HepG2 (cell line): ENCODE results near the gene FKBP8. TPM values are rescaled to one million over a fixed set of nuclear protein-coding genes. Genes with fewer than 3 reads are reported as not detected.

ENCODE experiments used
- AFF4 ChIP-seq: sonication (generic); formaldehyde crosslinking; IDR thresholded peaks from 2 replicates; pipeline ENCODE4 v1.4.0; 2020; ENCODE audit warnings: missing genetic modification reagents
- CENPBD1 ChIP-seq: sonication (generic); formaldehyde crosslinking; IDR thresholded peaks from 2 replicates; pipeline ENCODE4 v1.8.0; 2022; ENCODE audit warnings: missing genetic modification reagents, low read depth, mild to moderate bottlenecking, borderline replicate concordance
- FOXA3 ChIP-seq: IDR thresholded peaks from 2 replicates; pipeline ENCODE4 v1.6.1; 2016; ENCODE audit warnings: missing genetic modification reagents, missing compliant biosample characterization
- FOXK1 ChIP-seq: sonication (generic); formaldehyde crosslinking; IDR thresholded peaks from 2 replicates; pipeline ENCODE4 v1.4.0; 2020; ENCODE audit warnings: low read depth, missing genetic modification reagents, borderline replicate concordance
- GABPA ChIP-seq, 2 experiments: IDR thresholded peaks; 2 replicates each; pipeline ENCODE4 v1.6.1; 2011 to 2016; ENCODE audit warnings: low read depth in 2 of 2, low read length in 1 of 2, missing biosample characterization in 1 of 2, missing genetic modification characterization in 1 of 2
- GTF2F1 ChIP-seq: fragments of 150-350 bp; IDR thresholded peaks from 2 replicates; pipeline ENCODE4 v1.6.1; 2014; ENCODE audit warnings: low read length
- HNF4G ChIP-seq, 2 experiments: sonication (generic) in 1 of 2; formaldehyde crosslinking in 1 of 2; IDR thresholded peaks; 2 replicates each; pipeline versions ENCODE4 v1.4.0 to v1.6.1; 2011 to 2020; ENCODE audit warnings: borderline replicate concordance in 2 of 2, low read depth in 2 of 2, mild to moderate bottlenecking in 2 of 2, low read length in 1 of 2, missing genetic modification reagents in 1 of 2, moderate library complexity in 1 of 2
- HOXA9 ChIP-seq: sonication (generic); formaldehyde crosslinking; IDR thresholded peaks from 2 replicates; pipeline ENCODE4 v1.8.1; 2022; ENCODE audit warnings: missing genetic modification reagents, mild to moderate bottlenecking, moderate library complexity, borderline replicate concordance
- IKZF4 ChIP-seq: sonication (generic); formaldehyde crosslinking; IDR thresholded peaks from 2 replicates; pipeline ENCODE4 v1.5.1; 2020; ENCODE audit warnings: borderline replicate concordance, mild to moderate bottlenecking, low read depth, missing genetic modification reagents; ENCODE audit errors: not compliant biosample characterization
- KDM1A ChIP-seq: IDR thresholded peaks from 2 replicates; pipeline ENCODE4 v1.6.1; 2016; ENCODE audit warnings: missing compliant biosample characterization
- KLF6 ChIP-seq: IDR thresholded peaks from 2 replicates; pipeline ENCODE4 v1.8.0; 2016; ENCODE audit warnings: missing biosample characterization, missing genetic modification reagents
- MAFG ChIP-seq: sonication (generic); formaldehyde crosslinking; IDR thresholded peaks from 2 replicates; pipeline ENCODE4 v1.5.1; 2020; ENCODE audit warnings: mild to moderate bottlenecking, missing genetic modification reagents
- MTERF4 ChIP-seq: sonication (generic); formaldehyde crosslinking; IDR thresholded peaks from 2 replicates; pipeline ENCODE4 v1.8.0; 2023; ENCODE audit warnings: mild to moderate bottlenecking, missing genetic modification reagents
- NFYC ChIP-seq: IDR thresholded peaks from 2 replicates; pipeline ENCODE4 v1.6.1; 2016; ENCODE audit warnings: missing genetic modification reagents, missing compliant biosample characterization
- PHF5A ChIP-seq: IDR thresholded peaks from one replicate; pipeline ENCODE4 v1.6.1; 2018; ENCODE audit warnings: low read depth, missing genetic modification reagents; ENCODE audit not compliant: unreplicated experiment
- TBP ChIP-seq: sonication (generic); formaldehyde crosslinking; IDR thresholded peaks from 2 replicates; pipeline ENCODE4 v1.5.0; 2020; ENCODE audit warnings: missing genetic modification reagents
- TRAFD1 ChIP-seq: sonication (generic); formaldehyde crosslinking; IDR thresholded peaks from 2 replicates; pipeline ENCODE4 v1.5.1; 2020; ENCODE audit warnings: missing genetic modification reagents, mild to moderate bottlenecking, borderline replicate concordance
- TRIM22 ChIP-seq: fragments of 450-650 bp; IDR thresholded peaks from 2 replicates; pipeline ENCODE4 v1.6.1; 2017
- ZKSCAN1 ChIP-seq: fragments of 150-350 bp; IDR thresholded peaks from 2 replicates; pipeline ENCODE4 v1.6.1; 2014; ENCODE audit warnings: low read length
- ZNF773 ChIP-seq: sonication (generic); formaldehyde crosslinking; IDR thresholded peaks from 2 replicates; pipeline ENCODE4 v1.4.0; 2020; ENCODE audit warnings: missing genetic modification reagents, borderline replicate concordance
- ZSCAN30 ChIP-seq: sonication (generic); formaldehyde crosslinking; IDR thresholded peaks from 2 replicates; pipeline ENCODE4 v1.5.0; 2020; ENCODE audit warnings: mild to moderate bottlenecking, missing genetic modification reagents
- polyA plus RNA-seq, 8 experiments: library from polyadenylated mRNA; depleted of rRNA in 3 of 8; stranded (reverse) in 7 of 8; unstranded in 1 of 8; fragments of >200 nt; fragmentation: Illumina TruSeq in 4 of 8; extraction: Trizol in 4 of 8; gene quantifications; 2 replicates each; pipeline versions ENCODE4 v1.2.1 to v1.2.3, GENCODE V29; 2011 to 2016; ENCODE audit warnings: low read depth in 4 of 8, missing spikeins in 1 of 8, mixed read lengths in 1 of 8; ENCODE audit not compliant: insufficient read depth in 1 of 8
- total RNA-seq, 5 experiments: library from RNA; depleted of rRNA; stranded (reverse); fragments of >200 nt; fragmentation: Illumina TruSeq; extraction: Trizol; gene quantifications; 2 replicates each; pipeline ENCODE4 v1.2.3, GENCODE V29; 2016; ENCODE audit warnings: low read depth in 1 of 5

FKBP8 gene
- total and polyA plus RNA-seq, 2 of the 13 experiments (the other 11 are each of a cell fraction or from before 2014, with no cell fraction given) = 81.7 to 93.9 TPM

GRCh38 chr19:18522124-18522861, 21.1 kb downstream of the FKBP8 start (continued):
- TF ChIP-seq ZKSCAN1 (no peak), KLF6 (CRISPR knock-in tag) (no peak), FOXK1 (CRISPR knock-in tag) (no peak), TRAFD1 (CRISPR knock-in tag) (no peak), AFF4 (no peak), ZNF773 (CRISPR knock-in tag) (no peak), GTF2F1 (no peak), KDM1A (CRISPR knock-in tag) (no peak), GABPA (IDR thresholded peaks at IDR 0.05; ENCODE audit: low read depth, low read length) (no peak), GABPA (CRISPR knock-in tag; IDR thresholded peaks at IDR 0.05; ENCODE audit: low read depth) (peak; percentile 58), MAFG (CRISPR knock-in tag) (no peak), IKZF4 (CRISPR knock-in tag) (no peak), ZSCAN30 (no peak), PHF5A (CRISPR knock-in tag) (no peak), HOXA9 (no peak), CENPBD1 (CRISPR knock-in tag) (no peak), MTERF4 (CRISPR knock-in tag) (no peak), TRIM22 (no peak), TBP (CRISPR knock-in tag) (no peak), FOXA3 (peak; percentile 40; the same call in 1 of the 2 replicates), NFYC (no peak; the same call in 1 of the 2 replicates), HNF4G (IDR thresholded peaks at IDR 0.05; ENCODE audit: borderline replicate concordance, low read depth, low read length) (no peak), HNF4G (CRISPR knock-in tag; IDR thresholded peaks at IDR 0.05; ENCODE audit: borderline replicate concordance, low read depth) (no peak)
